Endothelial cell of umbilical vein (primary cell): ENCODE data around the gene PGF. TPM values are rescaled to one million over a fixed set of nuclear protein-coding genes. Genes with fewer than 3 reads are reported as not detected.
A peak's percentile ranks its signal among the peaks of the same experiment; 100 is the strongest.
"Not testable (repeated sequence)": the region's sequence is repeated elsewhere in the genome, so short reads cannot be mapped to it uniquely, and the experiment has no call there.

Experiments used
- BruUV-seq: library from RNA; stranded (reverse); fragments of 400-500 nt; replicated peaks from 2 replicates; lab custom pipeline; 2021; lab: Mats Ljungman, UMichigan
- CTCF ChIA-PET: fragments of 300-600, 350-600 bp; sonication (Branson Sonifier 250); formaldehyde crosslinking; loops from one replicate; lab custom pipeline; 2021; ENCODE audit warnings: antibody characterized with exemption, inconsistent platforms; lab: Charles Lee
- POLR2A ChIA-PET: fragments of 300-600, 350-600 bp; sonication (Branson Sonifier 250); formaldehyde crosslinking; loops from one replicate; lab custom pipeline; 2021; ENCODE audit warnings: antibody characterized with exemption, inconsistent platforms; lab: Charles Lee
- DNase-seq: peaks from one replicate; pipeline ENCODE4 v3.0.0-alpha.2; 2011; ENCODE audit warnings: low read depth, low spot score
- FAIRE-seq: peaks from 2 replicates; lab custom pipeline; 2011; peaks lifted over from hg19 to GRCh38; lab: Jason Lieb, UNC
- H2AFZ ChIP-seq: 2 replicates; pipeline ENCODE4 v1.6.0; 2012; ENCODE audit warnings: low read depth, low read length, control low read depth, inconsistent platforms
- H3K27ac ChIP-seq: 2 replicates; pipeline ENCODE4 v1.5.1; 2011; ENCODE audit warnings: low read depth, mild to moderate bottlenecking, control low read depth, low read length, moderate library complexity; ENCODE audit not compliant: insufficient read depth
- H3K27me3 ChIP-seq, 2 experiments: 2 replicates each; pipeline versions ENCODE4 v1.6.0 to v1.6.1; 2011; ENCODE audit warnings: low read length in 2 of 2, mixed read lengths in 1 of 2; ENCODE audit not compliant: control insufficient read depth in 2 of 2, insufficient read depth in 2 of 2
- H3K36me3 ChIP-seq, 2 experiments: 2 replicates in 1 of 2; 3 replicates in 1 of 2; pipeline ENCODE4 v1.5.1; 2011; ENCODE audit warnings: low read length in 2 of 2, mild to moderate bottlenecking in 1 of 2, moderate library complexity in 1 of 2; ENCODE audit not compliant: control insufficient read depth in 2 of 2, insufficient read depth in 2 of 2; ENCODE audit errors: extremely low read depth in 1 of 2
- H3K4me1 ChIP-seq: 3 replicates; pipeline ENCODE4 v1.5.1; 2011; ENCODE audit warnings: mild to moderate bottlenecking, low read length; ENCODE audit not compliant: control insufficient read depth, insufficient read depth; ENCODE audit errors: extremely low read depth
- H3K4me2 ChIP-seq: 2 replicates; pipeline ENCODE4 v1.6.1; 2011; ENCODE audit warnings: low read length, control low read depth, mixed read lengths; ENCODE audit not compliant: insufficient read depth
- H3K4me3 ChIP-seq, 3 experiments: fragments of 200-600 bp in 1 of 3; sonication (generic), shearing (Covaris generic) in 1 of 3; replicated peaks in 1 of 3; 2 replicates each; pipeline ENCODE4 v1.5.1; 2011 to 2016; ENCODE audit warnings: control low read depth in 3 of 3, low read length in 3 of 3, mild to moderate bottlenecking in 2 of 3, inconsistent platforms in 1 of 3, low read depth in 1 of 3, moderate library complexity in 1 of 3; ENCODE audit not compliant: insufficient read depth in 1 of 3
- H3K79me2 ChIP-seq: 2 replicates; pipeline ENCODE4 v1.6.0; 2012; ENCODE audit warnings: low read length, inconsistent platforms; ENCODE audit not compliant: control insufficient read depth, insufficient read depth
- H3K9ac ChIP-seq: replicated peaks from 2 replicates; pipeline ENCODE3; 2011; ENCODE audit warnings: low read length, control low read depth; ENCODE audit not compliant: insufficient read depth; ENCODE audit errors: extremely low read depth
- H3K9me1 ChIP-seq: replicated peaks from 3 replicates; pipeline ENCODE4 v1.6.0; 2011; ENCODE audit warnings: mild to moderate bottlenecking, low read length; ENCODE audit not compliant: control insufficient read depth, insufficient read depth; ENCODE audit errors: extremely low read depth
- H3K9me3 ChIP-seq: replicated peaks from 2 replicates; pipeline ENCODE4 v1.5.1; 2012; ENCODE audit warnings: low read length, inconsistent platforms; ENCODE audit not compliant: control insufficient read depth, insufficient read depth
- H4K20me1 ChIP-seq: replicated peaks from 2 replicates; pipeline ENCODE3; 2011; ENCODE audit warnings: mild to moderate bottlenecking, low read length; ENCODE audit not compliant: control insufficient read depth, insufficient read depth; ENCODE audit errors: extremely low read depth
- EZH2 ChIP-seq: IDR thresholded peaks from 2 replicates; pipeline ENCODE4 v1.6.1; 2012; ENCODE audit warnings: borderline replicate concordance, low read depth, mild to moderate bottlenecking, moderate library complexity, low read length, inconsistent platforms; ENCODE audit not compliant: severe bottlenecking
- FOS ChIP-seq: IDR thresholded peaks from 2 replicates; pipeline ENCODE4 v1.6.1; 2011; ENCODE audit warnings: mild to moderate bottlenecking, low read length, moderate library complexity, borderline replicate concordance; ENCODE audit not compliant: insufficient read depth
- GATA2 ChIP-seq: IDR thresholded peaks from 2 replicates; pipeline ENCODE4 v1.7.0; 2011; ENCODE audit warnings: low read depth, mild to moderate bottlenecking, moderate library complexity, mixed read lengths, low read length; ENCODE audit not compliant: insufficient read length, insufficient read depth
- JUN ChIP-seq: IDR thresholded peaks from 2 replicates; pipeline ENCODE4 v1.6.1; 2011; ENCODE audit warnings: borderline replicate concordance, low read depth; ENCODE audit not compliant: insufficient read length, insufficient read depth
- MAX ChIP-seq: IDR thresholded peaks from 2 replicates; pipeline ENCODE4 v1.6.1; 2011; ENCODE audit not compliant: insufficient read depth, insufficient read length
- MYC ChIP-seq: IDR thresholded peaks from one replicate; pipeline ENCODE4 v1.6.1; 2011; ENCODE audit warnings: mild to moderate bottlenecking, low read depth, low read length
- dilution Hi-C: fragments of 300-500 bp; cut with MboI; formaldehyde crosslinking; loops from one replicate; pipeline ENCODE4 v1.15.0; 2019; ENCODE audit warnings: low sequenced_read_pairs; ENCODE audit not compliant: extremely low pct_ligation_motif_present
- intact Hi-C: fragments of 100-400 bp; cut with micrococcal nuclease; formaldehyde crosslinking; loops from one replicate; pipeline ENCODE4 v1.10.0; 2022
- polyA plus RNA-seq, 4 experiments: library from polyadenylated mRNA; depleted of rRNA in 3 of 4; stranded (reverse) in 3 of 4; unstranded in 1 of 4; fragments of >200 nt; gene quantifications; 2 replicates each; pipeline versions ENCODE4 v1.2.1 to v1.2.3, GENCODE V29; 2011 to 2012; ENCODE audit warnings: missing spikeins in 1 of 4
- total RNA-seq: library from RNA; stranded (reverse); gene quantifications from 2 replicates; pipeline ENCODE4 v1.2.3, GENCODE V29; 2021

The PGF gene
- total and polyA plus RNA-seq, 2 donors (not counting 3 experiments of a cell fraction or from before 2014, with no cell fraction given) = 89.0 to 206 TPM

- BruUV-seq = no TSS peak
- H3K27ac ChIP-seq = no peak overlapping the region
- H3K4me3 ChIP-seq = no peak overlapping the region
- H3K36me3 ChIP-seq = no peaks in the 10 kb centered on the region
- H4K20me1 ChIP-seq = no peaks in the 10 kb centered on the region
- intact Hi-C loops (no loop called here), dilution Hi-C loops (no loop called here)
- DNase-seq = peak; percentile 24
- peaks cover 7% of the 10 kb centered on the region for H3K4me1 ChIP-seq
- CTCF ChIA-PET = interaction anchor here (1.0 kb wide), 1 partner anchor 28 kb away, joined by 4 read pairs; no protein-coding TSS in a partner anchor
- TF ChIP-seq MAX (no peak), MYC (no peak), GATA2 (no peak), FOS (no peak), EZH2 (no peak), JUN (no peak)
- H3K9me1 ChIP-seq = no peaks in the 10 kb centered on the region
- H3K79me2 ChIP-seq = no peaks in the 10 kb centered on the region
- H3K9ac ChIP-seq = no peak overlapping the region
- no peak overlapping the region for H3K4me2 ChIP-seq
- no peaks in the 10 kb centered on the region for H3K27me3 ChIP-seq
- POLR2A ChIA-PET = no interaction called here
- H2AFZ ChIP-seq = no peak overlapping the region
- FAIRE-seq = no peak
- no peaks in the 10 kb centered on the region for H3K9me3 ChIP-seq
Observed at GRCh38 chr14:74934041-74934440, 21.4 kb downstream of the PGF start.

GRCh38 chr14:74932936-74933335 is 22.5 kb downstream of the PGF start:
- H2AFZ ChIP-seq, BruUV-seq, DNase-seq, H3K27me3 ChIP-seq, dilution Hi-C loops, H3K79me2 ChIP-seq, H3K36me3 ChIP-seq, H4K20me1 ChIP-seq, H3K4me3 ChIP-seq, H3K4me1 ChIP-seq, H3K9ac ChIP-seq, FAIRE-seq, H3K9me3 ChIP-seq, H3K9me1 ChIP-seq: not testable (repeated sequence)
- ChIA-PET CTCF (interaction anchor here (2.0 kb wide), 2 partner anchors 8 to 10 kb away, joined by 9 to 18 read pairs; partner anchors contain the start of gene RPS6KL1), POLR2A (interaction anchor here (1.3 kb wide), 1 partner anchor 10 kb away, joined by 4 read pairs; the partner anchor contains the start of gene RPS6KL1)
- intact Hi-C loops = loop anchor here (1.0 kb wide), 1 partner anchor 7 kb away; no protein-coding TSS in a partner anchor
- H3K27ac ChIP-seq = peak overlapping the region; percentile 48
- peak overlapping the region; percentile 52 for H3K4me2 ChIP-seq
